ENCODE results near the gene KBTBD7.

Gene KBTBD7

GRCh38 chr13:41220401-41220800 is 26.0 kb upstream of the KBTBD7 start:
- no peaks in the 10 kb centered on the region for H4K20me1 ChIP-seq (ENCODE audit: control insufficient read depth, insufficient read depth, low read depth, low read length)
- H3K4me3 ChIP-seq (ENCODE audit: low read length) = no peak overlapping the region
- H3K9me3 ChIP-seq (ENCODE audit: control insufficient read depth, insufficient read depth, low read length) = no peaks in the 10 kb centered on the region
- H3K36me3 ChIP-seq (ENCODE audit: control insufficient read depth, low read length) = peaks cover 17% of the 10 kb centered on the region
- TF ChIP-seq EZH2phosphoT487 (IDR thresholded peaks at IDR 0.05; ENCODE audit: borderline replicate concordance, low read length) = no peak
- no peak for TF ChIP-seq CTCF (IDR thresholded peaks at IDR 0.05; ENCODE audit: low read depth, low read length, poor library complexity, severe bottlenecking)
- no peaks in the 10 kb centered on the region for H3K79me2 ChIP-seq (ENCODE audit: control insufficient read depth, low read length)
- no peak overlapping the region for H3K27ac ChIP-seq (ENCODE audit: low read depth, low read length)
- no peak overlapping the region for H3K4me2 ChIP-seq (ENCODE audit: low read length)
- no peaks in the 10 kb centered on the region for H3K27me3 ChIP-seq (ENCODE audit: control insufficient read depth, low read length)
- peaks cover 19% of the 10 kb centered on the region for H3K4me1 ChIP-seq (ENCODE audit: control insufficient read depth, low read length)
- H3K9me2 ChIP-seq (replicated peaks; ENCODE audit: control insufficient read depth, low read length) = no peaks in the 10 kb centered on the region
- H3F3A ChIP-seq (ENCODE audit: control insufficient read depth, insufficient read depth) = no peaks in the 10 kb centered on the region

GRCh38 chr13:41216160-41216559 is 21.8 kb upstream of the KBTBD7 start:
- H3K9me2 ChIP-seq (replicated peaks; ENCODE audit: control insufficient read depth, low read length) = no peaks in the 10 kb centered on the region
- no peaks in the 10 kb centered on the region for H3K4me1 ChIP-seq (ENCODE audit: control insufficient read depth, low read length)
- no peak overlapping the region for H3K4me3 ChIP-seq (ENCODE audit: low read length)
- no peak overlapping the region for H3K4me2 ChIP-seq (ENCODE audit: low read length)
- no peaks in the 10 kb centered on the region for H4K20me1 ChIP-seq (ENCODE audit: control insufficient read depth, insufficient read depth, low read depth, low read length)
- no peaks in the 10 kb centered on the region for H3K79me2 ChIP-seq (ENCODE audit: control insufficient read depth, low read length)
- TF ChIP-seq CTCF (IDR thresholded peaks at IDR 0.05; ENCODE audit: low read depth, low read length, poor library complexity, severe bottlenecking) = no peak
- TF ChIP-seq EZH2phosphoT487 (IDR thresholded peaks at IDR 0.05; ENCODE audit: borderline replicate concordance, low read length) = no peak
- H3K27me3 ChIP-seq (ENCODE audit: control insufficient read depth, low read length) = no peaks in the 10 kb centered on the region
- H3K36me3 ChIP-seq (ENCODE audit: control insufficient read depth, low read length) = peaks cover 4% of the 10 kb centered on the region
- H3K9me3 ChIP-seq (ENCODE audit: control insufficient read depth, insufficient read depth, low read length) = no peaks in the 10 kb centered on the region
- no peaks in the 10 kb centered on the region for H3F3A ChIP-seq (ENCODE audit: control insufficient read depth, insufficient read depth)
- H3K27ac ChIP-seq (ENCODE audit: low read depth, low read length) = no peak overlapping the region

- no peak for TF ChIP-seq CTCF (IDR thresholded peaks at IDR 0.05; ENCODE audit: low read depth, low read length, poor library complexity, severe bottlenecking)
- no peak for TF ChIP-seq EZH2phosphoT487 (IDR thresholded peaks at IDR 0.05; ENCODE audit: borderline replicate concordance, low read length)
These were observed 19.6 kb upstream of the KBTBD7 start for GRCh38 chr13:41213919-41214318.

More at GRCh38 chr13:41213919-41214318, 19.6 kb upstream of the KBTBD7 start:
- Histone ChIP-seq H4K20me1 (ENCODE audit: control insufficient read depth, insufficient read depth, low read depth, low read length) (no peaks in the 10 kb centered on the region), H3K4me1 (ENCODE audit: control insufficient read depth, low read length) (no peaks in the 10 kb centered on the region), H3K9me3 (ENCODE audit: control insufficient read depth, insufficient read depth, low read length) (0 out of 2 replicates have a peak, but pooled peaks cover 4% of the 10 kb centered on the region), H3F3A (ENCODE audit: control insufficient read depth, insufficient read depth) (no peaks in the 10 kb centered on the region), H3K9me2 (replicated peaks; ENCODE audit: control insufficient read depth, low read length) (no peaks in the 10 kb centered on the region), H3K4me3 (ENCODE audit: low read length) (no peak overlapping the region), H3K27me3 (ENCODE audit: control insufficient read depth, low read length) (no peaks in the 10 kb centered on the region), H3K27ac (ENCODE audit: low read depth, low read length) (no peak overlapping the region), H3K79me2 (ENCODE audit: control insufficient read depth, low read length) (no peaks in the 10 kb centered on the region), H3K36me3 (ENCODE audit: control insufficient read depth, low read length) (no peaks in the 10 kb centered on the region), H3K4me2 (ENCODE audit: low read length) (no peak overlapping the region)
